Neuronal stem cell (in vitro differentiated cells): ENCODE results near the gene TBC1D21.

Experiments used
- DNase-seq: peaks from one replicate; pipeline ENCODE4 v3.0.0-alpha.2; 2013; ENCODE audit warnings: low spot score
- H2AFZ ChIP-seq: one replicate; pipeline ENCODE4 v1.6.1; 2013; ENCODE audit warnings: mild to moderate bottlenecking, low read length, inconsistent platforms
- H2AK5ac ChIP-seq: 2 replicates; pipeline ENCODE4 v1.6.1; 2013; ENCODE audit warnings: low read depth, mild to moderate bottlenecking, inconsistent platforms, low read length, moderate library complexity, mixed read lengths
- H2BK120ac ChIP-seq: 2 replicates; pipeline ENCODE4 v1.6.1; 2013; ENCODE audit warnings: low read depth, mild to moderate bottlenecking, inconsistent platforms, low read length, moderate library complexity, mixed read lengths
- H2BK12ac ChIP-seq: one replicate; pipeline ENCODE4 v1.6.1; 2013; ENCODE audit warnings: low read length, inconsistent platforms
- H2BK15ac ChIP-seq: 2 replicates; pipeline ENCODE4 v1.6.1; 2013; ENCODE audit warnings: mild to moderate bottlenecking, low read length, inconsistent platforms, mixed read lengths
- H2BK5ac ChIP-seq: one replicate; pipeline ENCODE4 v1.6.1; 2013; ENCODE audit warnings: inconsistent platforms, mild to moderate bottlenecking, low read length, moderate library complexity
- H3K14ac ChIP-seq: one replicate; pipeline ENCODE4 v1.6.1; 2013; ENCODE audit warnings: low read length, inconsistent platforms
- H3K18ac ChIP-seq: 2 replicates; pipeline ENCODE4 v1.6.1; 2013; ENCODE audit warnings: low read length, inconsistent platforms
- H3K23ac ChIP-seq: 2 replicates; pipeline ENCODE4 v1.6.1; 2013; ENCODE audit warnings: low read depth, mild to moderate bottlenecking, mixed read lengths, low read length, inconsistent platforms; ENCODE audit not compliant: poor library complexity
- H3K27ac ChIP-seq: replicated peaks from 3 replicates; pipeline ENCODE4 v1.5.1; 2013; ENCODE audit warnings: low read length, inconsistent platforms
- H3K27me3 ChIP-seq, 3 experiments: 2 replicates each; pipeline ENCODE4 v1.6.1; 2013; ENCODE audit warnings: low read length in 3 of 3, mild to moderate bottlenecking in 2 of 3, inconsistent platforms in 1 of 3, low read depth in 1 of 3, mixed read lengths in 1 of 3, moderate library complexity in 1 of 3; ENCODE audit not compliant: control insufficient read depth in 3 of 3, insufficient read depth in 3 of 3
- H3K36me3 ChIP-seq, 2 donors: replicated peaks in 1 of 2; 2 replicates each; pipeline ENCODE4 v1.6.1; 2013; ENCODE audit warnings: low read length in 2 of 2; ENCODE audit not compliant: control insufficient read depth in 2 of 2, insufficient read depth in 2 of 2
- H3K4ac ChIP-seq: 2 replicates; pipeline ENCODE4 v1.6.1; 2013; ENCODE audit warnings: inconsistent platforms, mild to moderate bottlenecking, low read length, moderate library complexity
- H3K4me1 ChIP-seq, 2 donors: 1 replicate in 1 of 2; 2 replicates in 1 of 2; pipeline ENCODE4 v1.6.1; 2013; ENCODE audit warnings: low read length in 2 of 2, low read depth in 1 of 2; ENCODE audit not compliant: control insufficient read depth in 2 of 2, insufficient read depth in 1 of 2
- H3K4me2 ChIP-seq: one replicate; pipeline ENCODE4 v1.6.1; 2013; ENCODE audit warnings: mild to moderate bottlenecking, low read length, inconsistent platforms; ENCODE audit not compliant: insufficient read depth, poor library complexity, severe bottlenecking
- H3K4me3 ChIP-seq, 2 donors: 2 replicates each; pipeline ENCODE4 v1.5.1; 2013; ENCODE audit warnings: low read length in 2 of 2, mild to moderate bottlenecking in 2 of 2, inconsistent platforms in 1 of 2, moderate library complexity in 1 of 2
- H3K79me1 ChIP-seq: one replicate; pipeline ENCODE4 v1.6.1; 2013; ENCODE audit warnings: low read depth, mild to moderate bottlenecking, inconsistent platforms, low read length, moderate library complexity
- H3K9ac ChIP-seq: one replicate; pipeline ENCODE4 v1.6.1; 2013; ENCODE audit warnings: mild to moderate bottlenecking, low read depth, low read length, inconsistent platforms; ENCODE audit not compliant: poor library complexity
- H3K9me3 ChIP-seq, 2 donors: replicated peaks in 1 of 2; 2 replicates each; pipeline versions ENCODE3 to v1.6.1; 2013; ENCODE audit warnings: low read length in 2 of 2, mild to moderate bottlenecking in 2 of 2, inconsistent platforms in 1 of 2, low read depth in 1 of 2, mixed read lengths in 1 of 2, moderate library complexity in 1 of 2; ENCODE audit not compliant: control insufficient read depth in 2 of 2, insufficient read depth in 1 of 2
- H4K8ac ChIP-seq: one replicate; pipeline ENCODE4 v1.6.1; 2013; ENCODE audit warnings: low read depth, mild to moderate bottlenecking, inconsistent platforms, low read length, moderate library complexity
- H4K91ac ChIP-seq: one replicate; pipeline ENCODE4 v1.6.1; 2013; ENCODE audit warnings: low read length, low read depth, mild to moderate bottlenecking, inconsistent platforms; ENCODE audit not compliant: poor library complexity
- WGBS, 2 donors: extraction: QIAGEN DNeasy Blood & Tissue Kit; methylation state at CpG; one replicate each; pipeline ENCODE4 v1.1.7; 2013; ENCODE audit warnings: missing lambda C conversion rate in 2 of 2, mixed read lengths in 1 of 2; ENCODE audit not compliant: insufficient read length in 2 of 2, insufficient replicate concordance in 1 of 2; ENCODE audit errors: extremely low coverage in 2 of 2; 5-methylcytosine and 5-hydroxymethylcytosine counted together

The TBC1D21 gene

DNA sequence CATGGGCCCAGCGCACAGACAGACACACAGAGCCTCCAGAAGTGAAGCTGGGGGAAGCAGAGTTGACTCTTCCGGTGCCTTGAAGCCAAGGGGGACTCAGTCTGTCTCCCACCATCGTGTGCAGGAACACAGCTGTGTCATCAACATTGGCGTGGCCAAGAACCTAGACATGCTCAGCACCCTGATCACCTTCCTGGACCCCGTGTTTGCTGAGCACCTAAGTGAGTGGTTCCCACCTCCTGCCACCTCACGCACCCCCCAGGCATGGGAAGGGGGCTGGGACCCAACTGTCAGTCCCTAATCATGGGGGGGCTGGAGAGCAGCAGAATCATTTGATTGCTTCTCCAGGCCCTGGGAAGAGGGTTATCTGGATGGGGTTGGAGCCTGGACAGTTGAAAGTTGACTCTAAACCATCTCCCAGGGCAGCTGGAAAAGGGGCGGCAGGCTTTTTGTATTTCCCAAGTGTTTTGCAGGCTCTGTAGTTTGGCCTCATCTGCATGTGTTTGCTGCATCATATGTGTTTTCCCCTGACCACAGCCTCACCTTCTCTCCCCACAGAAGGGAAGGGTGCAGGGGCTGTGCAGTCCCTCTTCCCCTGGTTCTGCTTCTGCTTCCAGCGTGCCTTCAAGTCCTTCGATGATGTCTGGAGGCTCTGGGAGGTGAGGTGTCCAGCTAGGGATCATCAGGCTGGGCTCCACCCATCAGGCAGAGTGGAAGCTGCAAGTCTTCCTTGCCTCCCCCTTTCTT is 12.8 kb downstream of the TBC1D21 start:
- no peak overlapping the region for H2BK120ac ChIP-seq
- no peaks in the 10 kb centered on the region for H3K79me1 ChIP-seq
- no peak overlapping the region for H2BK15ac ChIP-seq
- H3K9me3 ChIP-seq = no peaks in the 10 kb centered on the region
- no peak for DNase-seq
- H3K4me2 ChIP-seq = no peak overlapping the region
- H3K4ac ChIP-seq = no peak overlapping the region
- H2BK5ac ChIP-seq = no peak overlapping the region
- H3K18ac ChIP-seq = no peak overlapping the region
- WGBS, 2 donors = no CpG with 5 or more reads among the region's 9 CpGs
- H3K36me3 ChIP-seq = no peaks in the 10 kb centered on the region
- no peak overlapping the region for H2AK5ac ChIP-seq
- H2AFZ ChIP-seq = no peak overlapping the region
- no peak overlapping the region for H3K14ac ChIP-seq
- H3K23ac ChIP-seq = no peak overlapping the region
- no peak overlapping the region for H2BK12ac ChIP-seq
- no peak overlapping the region for H4K91ac ChIP-seq
- H3K9ac ChIP-seq = no peak overlapping the region
- peaks cover 0 to 39% (median 2%) of the 10 kb centered on the region in 3 experiments for H3K27me3 ChIP-seq
- H3K27ac ChIP-seq = no peak overlapping the region
- H4K8ac ChIP-seq = no peak overlapping the region
- H3K4me1 ChIP-seq = no peaks in the 10 kb centered on the region
- peak overlapping the region in 1 of 2 donors; percentile 11 for H3K4me3 ChIP-seq

DNA sequence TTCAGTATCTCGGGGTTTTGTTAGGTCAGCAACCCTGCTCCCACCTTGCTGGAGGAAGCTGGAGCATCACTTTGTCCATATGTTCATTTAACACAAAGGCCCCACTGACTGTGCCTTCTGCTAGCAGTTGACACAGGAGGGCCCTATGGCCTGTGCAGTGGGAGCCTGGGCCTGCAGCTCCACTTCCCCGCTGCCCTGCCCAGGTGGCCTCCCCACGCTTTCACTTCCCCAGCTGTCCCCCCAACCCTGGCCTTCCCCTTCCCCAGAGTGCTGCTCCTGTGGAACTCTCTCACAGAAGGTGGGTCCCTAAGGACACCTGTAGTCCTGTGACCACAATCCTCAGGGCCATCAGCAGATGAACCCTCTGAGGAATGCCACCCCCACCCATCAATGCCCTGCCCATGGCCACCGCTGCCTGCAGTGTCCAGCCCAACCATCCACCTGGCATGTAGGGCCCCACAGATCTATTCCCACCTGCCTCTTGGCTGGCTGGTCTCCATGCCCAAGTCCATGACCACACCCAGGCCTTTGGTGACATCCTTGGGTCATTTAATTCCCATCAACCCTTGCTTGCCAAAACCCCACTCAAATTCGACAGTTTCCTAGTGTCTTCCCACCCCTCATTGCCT is 13.5 kb downstream of the TBC1D21 start:
- peaks cover 0 to 2% of the 10 kb centered on the region in 2 donors for H3K9me3 ChIP-seq
- no peak overlapping the region for H4K8ac ChIP-seq
- no peak overlapping the region for H2AFZ ChIP-seq
- H2BK5ac ChIP-seq = no peak overlapping the region
- no CpG with 5 or more reads among the region's 5 CpGs for WGBS, 2 donors
- H3K18ac ChIP-seq = no peak overlapping the region
- H3K23ac ChIP-seq = no peak overlapping the region
- no peaks in the 10 kb centered on the region for H3K36me3 ChIP-seq
- H3K4me1 ChIP-seq = no peaks in the 10 kb centered on the region
- H2BK12ac ChIP-seq = no peak overlapping the region
- H3K4me3 ChIP-seq = no peak overlapping the region
- no peak overlapping the region for H2AK5ac ChIP-seq
- no peak overlapping the region for H3K14ac ChIP-seq
- no peak overlapping the region for H2BK15ac ChIP-seq
- H3K79me1 ChIP-seq = no peaks in the 10 kb centered on the region
- peaks cover 0 to 34% (median 2%) of the 10 kb centered on the region in 3 experiments for H3K27me3 ChIP-seq
- no peak overlapping the region for H3K27ac ChIP-seq
- no peak overlapping the region for H4K91ac ChIP-seq
- H3K9ac ChIP-seq = no peak overlapping the region
- no peak overlapping the region for H3K4me2 ChIP-seq
- no peak overlapping the region for H3K4ac ChIP-seq
- no peak for DNase-seq
- H2BK120ac ChIP-seq = no peak overlapping the region

DNA sequence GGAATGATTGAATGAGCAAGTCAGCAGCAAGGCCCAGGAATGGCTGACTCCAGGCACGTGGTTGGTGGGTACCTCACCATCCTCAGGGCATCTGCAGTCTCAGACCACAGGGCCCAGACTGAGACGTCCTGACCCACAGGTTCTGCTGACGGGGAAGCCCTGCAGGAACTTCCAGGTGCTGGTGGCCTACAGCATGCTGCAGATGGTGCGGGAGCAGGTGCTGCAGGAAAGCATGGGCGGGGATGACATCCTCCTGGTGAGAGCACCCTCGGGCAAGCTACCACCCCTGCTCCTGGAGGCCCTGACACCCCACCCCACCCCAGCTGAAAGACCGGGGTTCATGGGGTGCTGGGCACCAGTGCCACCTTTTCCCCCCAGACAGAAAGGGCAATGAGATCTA is 14.1 kb downstream of the TBC1D21 start:
- Histone ChIP-seq H2BK5ac (no peak overlapping the region), H3K27ac (no peak overlapping the region), H3K36me3 (no peaks in the 10 kb centered on the region), H3K4me1 (no peaks in the 10 kb centered on the region), H3K18ac (peak overlapping the region; percentile 15), H3K4me2 (no peak overlapping the region), H2BK12ac (no peak overlapping the region), H3K4me3 (no peak overlapping the region), H2AFZ (no peak overlapping the region), H3K9me3 (peaks cover 0 to 8% of the 10 kb centered on the region in 2 donors), H4K91ac (no peak overlapping the region), H3K14ac (no peak overlapping the region), H3K79me1 (no peaks in the 10 kb centered on the region), H3K9ac (no peak overlapping the region), H2BK15ac (no peak overlapping the region), H3K4ac (no peak overlapping the region), H4K8ac (no peak overlapping the region), H2AK5ac (no peak overlapping the region), H3K23ac (no peak overlapping the region), H3K27me3 (peaks cover 0 to 32% (median 0%) of the 10 kb centered on the region in 3 experiments), H2BK120ac (no peak overlapping the region)
- no peak for DNase-seq
- no CpG with 5 or more reads among the region's 7 CpGs for WGBS, 2 donors

DNA sequence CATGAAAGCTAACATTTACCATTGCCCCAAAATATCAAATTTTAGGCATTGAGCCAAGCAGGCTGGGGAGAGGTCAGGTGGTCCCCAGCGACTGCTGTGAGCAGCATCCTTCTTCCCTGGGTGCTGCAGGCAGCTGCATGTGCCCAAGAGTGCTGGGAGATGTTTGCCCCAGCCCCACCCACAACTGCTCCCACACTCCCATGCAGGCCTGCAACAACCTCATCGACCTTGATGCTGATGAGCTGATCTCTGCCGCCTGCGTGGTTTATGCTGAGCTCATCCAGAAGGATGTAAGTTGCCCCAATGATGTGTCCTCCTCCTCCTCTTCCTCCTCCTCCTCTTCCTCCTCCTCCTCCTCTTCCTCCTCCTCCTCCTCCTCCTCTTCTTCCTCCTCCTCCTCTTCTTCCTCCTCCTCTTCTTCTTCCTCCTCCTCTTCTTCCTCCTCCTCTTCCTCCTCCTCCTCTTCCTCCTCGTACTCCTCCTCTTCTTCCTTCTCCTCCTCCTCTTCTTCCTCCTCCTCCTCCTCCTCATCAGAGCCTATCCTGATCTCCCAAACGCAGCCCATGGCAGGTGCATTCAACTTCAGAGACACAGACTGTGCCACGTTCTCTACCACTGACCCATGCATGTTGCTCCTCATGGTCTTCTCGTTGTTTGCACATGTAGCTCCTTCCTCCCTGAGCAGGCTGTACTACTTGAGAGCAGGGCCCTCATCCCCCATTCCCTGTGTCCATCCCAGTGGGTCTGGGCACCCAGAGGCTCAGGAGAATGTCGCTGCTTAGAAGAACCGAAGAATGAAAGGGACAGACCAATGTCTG is 15.1 kb downstream of the TBC1D21 start:
- Histone ChIP-seq H4K8ac (no peak overlapping the region), H2BK120ac (no peak overlapping the region), H3K36me3 (no peaks in the 10 kb centered on the region), H3K27me3 (peaks cover 0 to 27% (median 0%) of the 10 kb centered on the region in 3 experiments), H3K4me3 (peak overlapping the region in 1 of 2 donors; percentile 16), H3K9ac (peak overlapping the region; percentile 60), H3K27ac (no peak overlapping the region), H3K4me1 (no peaks in the 10 kb centered on the region), H2AFZ (no peak overlapping the region), H3K14ac (peak overlapping the region; percentile 50), H4K91ac (no peak overlapping the region), H2BK5ac (no peak overlapping the region), H2AK5ac (no peak overlapping the region), H3K23ac (no peak overlapping the region), H3K18ac (no peak overlapping the region), H3K4ac (no peak overlapping the region), H2BK15ac (no peak overlapping the region), H3K9me3 (peaks cover 0 to 11% of the 10 kb centered on the region in 2 donors), H3K79me1 (no peaks in the 10 kb centered on the region), H2BK12ac (no peak overlapping the region), H3K4me2 (no peak overlapping the region)
- no CpG with 5 or more reads among the region's 10 CpGs for WGBS, 2 donors
- no peak for DNase-seq
